NOMO-1 (cell line): ENCODE results near the gene VKORC1L1.
"Not testable (repeated sequence)": the region's sequence is repeated elsewhere in the genome, so short reads cannot be mapped to it uniquely, and the experiment has no call there.

ENCODE experiments used
- DNase-seq, 2 experiments: peaks; one replicate each; lab custom pipeline; 2025; ENCODE audit not compliant: unreplicated experiment in 2 of 2; lab: John Stamatoyannopoulos, UW

VKORC1L1 gene

GRCh38 chr7:65974191-65974801, 101.4 kb downstream of the VKORC1L1 start:
- no peak for DNase-seq

- no peak for DNase-seq
These were observed 102.0 kb downstream of the VKORC1L1 start for GRCh38 chr7:65974876-65975275.

- DNase-seq = no peak
These were observed 103.1 kb downstream of the VKORC1L1 start for GRCh38 chr7:65975814-65976445.

GRCh38 chr7:65976659-65977196, 103.9 kb downstream of the VKORC1L1 start:
- no peak for DNase-seq

GRCh38 chr7:65978891-65979582, 106.2 kb downstream of the VKORC1L1 start:
- no peak for DNase-seq

GRCh38 chr7:65979583-65980477, 107.0 kb downstream of the VKORC1L1 start:
- no peak for DNase-seq

- DNase-seq = peak; percentile 86 to 90
These were observed 107.8 kb downstream of the VKORC1L1 start for GRCh38 chr7:65980478-65981250.

GRCh38 chr7:65981965-65982792, 109.3 kb downstream of the VKORC1L1 start, which contains the start of gene GUSB:
Gene GUSB (minus strand): TSS chr7:65982213. CDS start chr7:65982183, 30 bp downstream.
- peak; percentile 82 to 93 for DNase-seq

- DNase-seq = no peak
These were observed 111.2 kb downstream of the VKORC1L1 start for GRCh38 chr7:65983965-65984658.

- DNase-seq = no peak
These were observed 115.2 kb downstream of the VKORC1L1 start for GRCh38 chr7:65988084-65988483.

- DNase-seq = not testable (repeated sequence)
These were observed 115.6 kb downstream of the VKORC1L1 start for GRCh38 chr7:65988503-65988902.

- DNase-seq = no peak
These were observed 116.8 kb downstream of the VKORC1L1 start for GRCh38 chr7:65989694-65990080.

- DNase-seq = not testable (repeated sequence)
These were observed 119.0 kb downstream of the VKORC1L1 start for GRCh38 chr7:65991829-65992228.

- no peak for DNase-seq
These were observed 119.7 kb downstream of the VKORC1L1 start for GRCh38 chr7:65992526-65992925.

GRCh38 chr7:65994984-65995383, 122.1 kb downstream of the VKORC1L1 start:
- not testable (repeated sequence) for DNase-seq

GRCh38 chr7:66000823-66001417, 128.0 kb downstream of the VKORC1L1 start:
- not testable (repeated sequence) for DNase-seq

- not testable (repeated sequence) for DNase-seq
These were observed 132.3 kb downstream of the VKORC1L1 start for GRCh38 chr7:66005115-66005671.

- no peak for DNase-seq
These were observed 134.4 kb downstream of the VKORC1L1 start for GRCh38 chr7:66007232-66007631.
